Left renal pelvis (tissue), 4 donors: Measurements from ENCODE around the gene TPBG. TPM values are rescaled to one million over a fixed set of nuclear protein-coding genes. Genes with fewer than 3 reads are reported as not detected.

ENCODE experiments used
- DNase-seq, 4 donors: peaks; one replicate each; pipeline ENCODE4 v3.0.0-alpha.2; 2013; ENCODE audit warnings: low read depth in 4 of 4, low spot score in 3 of 4
- polyA plus RNA-seq, 4 donors: library from polyadenylated mRNA; unstranded; fragments of 120-200 nt; gene quantifications; one replicate each; pipeline ENCODE4 v1.2.1, GENCODE V29; 2013; ENCODE audit not compliant: insufficient read length in 4 of 4

TPBG gene, protein sequence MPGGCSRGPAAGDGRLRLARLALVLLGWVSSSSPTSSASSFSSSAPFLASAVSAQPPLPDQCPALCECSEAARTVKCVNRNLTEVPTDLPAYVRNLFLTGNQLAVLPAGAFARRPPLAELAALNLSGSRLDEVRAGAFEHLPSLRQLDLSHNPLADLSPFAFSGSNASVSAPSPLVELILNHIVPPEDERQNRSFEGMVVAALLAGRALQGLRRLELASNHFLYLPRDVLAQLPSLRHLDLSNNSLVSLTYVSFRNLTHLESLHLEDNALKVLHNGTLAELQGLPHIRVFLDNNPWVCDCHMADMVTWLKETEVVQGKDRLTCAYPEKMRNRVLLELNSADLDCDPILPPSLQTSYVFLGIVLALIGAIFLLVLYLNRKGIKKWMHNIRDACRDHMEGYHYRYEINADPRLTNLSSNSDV
- 100 to 1,000 TPM in 1 of 4 donors, 10 to 100 TPM in 3; 27.2 to 125 (median 36.2) TPM for polyA plus RNA-seq

DNA sequence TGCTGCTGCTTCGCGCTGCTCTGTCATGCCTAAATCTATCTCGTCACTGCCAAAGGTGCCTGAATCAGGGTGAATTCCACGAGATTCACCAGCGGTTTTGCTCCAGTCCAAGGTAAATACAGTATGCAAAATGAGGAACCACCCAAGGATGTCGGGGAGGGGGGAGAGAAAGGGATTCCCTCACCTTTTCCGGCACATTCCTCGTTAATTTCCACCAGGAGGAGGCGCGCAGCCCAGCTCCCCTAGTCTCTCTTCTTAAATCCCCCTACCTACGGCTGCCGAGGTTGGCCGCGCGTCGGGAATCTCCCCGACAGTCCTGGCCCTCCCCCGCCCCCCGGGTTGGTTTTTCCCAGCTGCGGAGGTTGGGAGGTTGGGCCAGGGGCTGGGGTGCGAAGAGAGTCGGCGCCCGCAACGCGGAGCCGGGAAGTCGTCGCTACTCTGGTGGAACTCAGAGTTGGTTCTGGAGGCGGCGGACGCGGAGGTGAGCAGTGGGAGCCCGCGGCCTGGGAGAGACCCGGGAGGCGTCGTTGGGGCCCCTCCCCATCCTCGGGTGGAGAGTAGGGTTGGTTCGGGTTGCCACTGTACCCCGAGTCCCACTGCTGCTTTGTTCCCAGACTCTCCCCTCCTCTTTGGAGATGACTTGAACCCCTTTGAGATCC is at the start of gene TPBG:
TPBG (plus strand) TSS at position 390 of the 659 bp plus-strand sequence. CDS start 1,145 bp downstream, outside the sequence.
- peak in 3 of 4 donors; percentile 36 to 55 (median 43) for DNase-seq

DNA sequence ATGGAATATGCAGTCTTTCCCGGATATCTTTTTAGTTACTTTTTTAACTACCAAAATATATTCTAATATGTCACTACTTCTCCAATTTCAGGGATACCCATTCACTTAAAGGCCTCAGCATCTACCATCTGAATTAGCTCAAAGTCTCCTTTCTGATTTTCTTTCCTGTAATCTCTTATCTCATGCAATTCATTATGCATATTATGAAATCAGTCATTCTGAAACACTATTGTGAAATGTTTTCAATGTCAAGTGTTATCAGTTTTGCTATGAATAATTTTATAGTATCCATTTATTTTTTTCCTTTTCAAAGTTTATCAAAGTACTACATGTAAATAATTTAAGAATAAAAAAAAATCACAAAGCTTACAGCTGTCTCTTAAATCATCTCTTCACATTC is 41.2 kb upstream of the TPBG start:
- DNase-seq = no peak

DNA sequence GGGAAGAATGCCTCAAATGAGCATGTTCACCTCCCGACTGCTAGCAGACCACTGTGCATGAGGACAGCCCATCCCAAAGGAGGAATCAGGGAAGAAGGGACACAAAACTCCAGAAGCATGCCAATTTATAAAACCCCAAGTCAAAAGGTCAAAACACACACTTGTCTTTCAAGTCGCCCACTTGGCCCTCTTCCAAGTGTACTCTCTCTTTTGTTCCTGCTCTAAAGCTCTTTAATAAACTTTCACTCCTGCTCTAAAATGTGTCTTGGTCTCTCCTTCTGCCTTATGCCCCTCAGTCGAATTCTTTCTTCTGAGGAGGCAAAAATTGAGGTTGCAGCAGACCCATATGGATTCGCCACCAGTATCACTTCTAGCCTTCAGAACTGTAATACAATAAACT is 33.9 kb upstream of the TPBG start:
- no peak for DNase-seq

DNA sequence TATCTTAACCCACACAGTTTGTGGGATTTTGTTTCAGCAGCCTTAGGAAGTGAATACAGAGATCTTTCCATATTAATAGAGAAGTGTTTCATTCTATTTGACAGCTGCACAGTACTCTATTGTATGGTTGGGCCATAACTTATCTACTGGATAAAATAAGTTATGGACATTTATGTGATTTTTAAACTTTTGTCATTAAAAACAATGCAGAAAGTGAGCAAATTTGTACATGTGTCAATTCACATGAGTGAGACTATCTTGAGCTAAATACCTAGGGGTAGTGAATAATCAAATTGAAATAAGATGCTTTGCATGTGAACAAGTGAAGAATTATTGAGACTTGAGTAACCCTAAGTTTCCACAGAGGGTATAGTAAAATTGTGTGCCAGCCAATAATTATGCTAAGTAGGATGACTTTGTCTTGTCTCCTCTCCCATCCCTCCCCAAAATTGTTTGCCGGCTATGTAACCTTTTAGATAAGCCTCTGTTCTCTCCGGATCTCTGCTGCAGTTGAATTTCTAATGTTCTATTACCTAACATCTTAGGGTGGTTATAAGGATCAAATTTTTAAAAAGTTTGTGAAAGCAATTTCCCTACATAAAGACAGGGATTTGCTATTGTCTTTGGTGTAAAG is 33.3 kb upstream of the TPBG start:
- no peak for DNase-seq

DNA sequence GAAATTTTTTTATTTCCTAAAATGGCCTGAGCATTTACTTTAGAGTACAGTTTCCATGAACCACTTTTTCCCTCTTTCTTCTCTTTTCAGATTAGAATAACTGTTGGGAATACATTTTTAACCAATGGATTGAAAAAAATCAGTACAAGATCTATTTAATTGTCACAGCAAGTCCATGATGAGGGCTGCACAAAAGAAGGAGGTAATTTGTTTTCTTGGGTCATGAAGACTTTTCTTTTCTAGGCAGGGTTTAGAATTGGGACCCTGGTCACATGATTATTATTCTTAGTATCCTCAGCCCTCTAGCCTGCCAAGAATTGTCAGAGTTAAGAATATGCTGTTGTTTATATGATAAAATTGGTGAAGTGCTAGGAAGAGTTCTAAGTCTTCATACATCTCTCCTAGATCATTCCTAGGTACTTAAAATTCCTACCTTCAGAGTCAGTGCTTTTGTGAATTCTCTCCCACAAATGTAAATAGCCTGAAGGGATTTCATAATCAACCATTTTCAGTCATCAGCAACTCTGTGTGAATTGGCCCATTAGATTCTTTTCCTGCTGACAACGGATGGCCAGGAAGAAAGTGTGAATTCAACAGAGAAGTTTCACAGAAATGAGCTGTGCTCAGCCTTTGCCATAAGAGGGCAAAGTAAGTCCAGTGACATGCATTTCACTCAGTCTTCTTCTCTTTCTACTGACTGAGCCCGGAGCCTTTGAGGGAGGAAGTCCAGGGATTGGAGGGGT is 32.4 kb upstream of the TPBG start:
- DNase-seq = no peak

DNA sequence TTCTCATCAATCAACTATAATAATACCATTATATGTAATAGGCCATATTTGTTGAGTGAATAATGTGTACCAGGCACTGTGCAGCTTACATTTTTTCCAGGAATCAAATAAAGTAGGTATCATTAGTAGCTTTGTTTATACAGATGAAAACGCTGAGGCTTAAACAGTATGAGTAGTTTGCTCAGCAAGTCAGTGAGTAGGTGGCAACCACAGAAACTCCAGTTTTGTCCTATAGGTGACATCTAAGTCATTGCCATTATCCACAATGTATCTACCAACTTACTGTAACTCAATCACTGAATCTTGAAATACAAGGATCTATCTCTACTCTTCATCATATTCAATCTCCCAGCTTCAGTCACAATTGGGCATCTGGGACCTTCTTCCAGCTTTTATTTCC is 29.8 kb upstream of the TPBG start:
- DNase-seq = no peak

DNA sequence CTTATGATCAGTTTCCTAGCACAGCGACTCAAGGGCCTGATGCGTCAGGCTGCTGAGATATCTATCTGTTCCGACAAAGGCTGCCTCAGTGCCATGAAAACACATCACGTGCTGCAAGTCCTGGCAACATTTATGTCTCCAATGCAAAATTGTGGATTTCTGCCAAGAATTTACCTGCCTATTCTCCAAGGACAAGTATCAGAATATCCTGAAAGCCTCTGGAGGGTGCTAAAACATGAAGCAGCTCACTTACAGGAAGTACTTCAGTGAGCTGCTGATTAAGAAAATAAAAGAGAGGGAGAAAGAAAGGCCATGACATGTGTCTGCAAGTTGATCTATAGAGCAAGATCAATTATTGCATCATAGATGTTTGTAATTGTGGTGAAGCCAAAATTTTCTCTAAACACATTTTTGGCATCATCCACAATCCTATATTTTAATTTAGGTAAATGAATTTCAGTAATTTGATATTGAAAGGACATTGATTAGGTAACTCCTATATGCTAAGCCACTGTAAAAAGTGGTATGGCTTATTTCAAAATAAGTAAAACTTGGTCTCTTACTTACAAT is 25.8 kb upstream of the TPBG start:
- DNase-seq = no peak

DNA sequence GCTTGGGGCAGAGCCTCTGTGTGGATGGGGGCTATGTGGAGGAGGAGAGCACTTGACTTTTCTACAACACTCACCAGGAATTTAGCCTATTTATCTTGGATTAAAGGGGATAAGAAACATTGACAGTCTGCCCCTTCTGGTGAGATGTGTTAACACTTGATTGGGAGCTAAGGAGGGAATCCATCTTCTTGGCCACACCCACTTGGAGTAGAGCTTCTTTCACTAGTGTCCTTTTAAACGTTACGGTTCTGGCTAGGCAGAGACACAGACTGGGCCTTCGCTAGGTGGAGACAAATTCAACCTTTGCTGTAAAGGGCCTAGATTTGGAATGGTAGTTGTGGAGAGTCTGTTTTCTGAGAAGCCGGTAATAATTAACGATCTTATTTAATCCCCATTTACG is 15.5 kb upstream of the TPBG start:
- no peak for DNase-seq

DNA sequence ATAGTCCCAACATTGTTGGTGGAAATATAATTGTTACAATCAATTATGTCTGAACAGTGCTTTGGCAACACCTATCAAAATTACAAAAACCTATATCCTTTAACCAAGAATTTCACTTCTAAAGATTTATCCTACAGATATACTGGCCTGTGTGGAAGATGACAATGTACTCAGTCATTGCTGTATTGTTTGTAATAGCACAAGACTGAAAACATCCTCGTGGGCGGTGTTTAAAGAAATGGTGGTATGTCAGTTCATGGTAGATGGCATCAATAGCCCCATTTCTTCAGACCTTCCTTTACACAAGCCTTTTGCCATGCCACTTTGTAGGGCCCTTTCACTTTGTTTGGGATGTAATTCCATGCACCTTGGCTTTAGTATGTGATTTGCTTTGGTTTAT is 9.8 kb upstream of the TPBG start:
- no peak for DNase-seq

DNA sequence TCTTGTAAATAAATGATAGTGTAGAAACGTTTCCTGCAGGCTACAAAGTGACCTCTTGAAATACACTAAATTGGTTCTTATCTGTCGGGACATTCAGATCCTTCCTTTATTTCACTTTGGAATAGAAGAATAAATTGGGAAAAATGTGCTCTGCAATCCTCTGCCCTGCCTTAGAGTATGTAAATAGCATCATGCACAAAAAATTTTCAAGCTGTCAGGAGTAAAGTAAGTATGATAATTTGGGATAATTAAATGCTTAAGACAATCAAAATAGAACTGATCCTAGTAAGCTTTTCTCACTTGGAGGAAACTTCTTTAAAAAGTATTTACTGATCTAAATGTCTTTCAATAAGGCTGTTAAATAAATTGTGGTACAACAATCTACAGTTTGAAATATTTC is 3.1 kb upstream of the TPBG start:
- DNase-seq = no peak

DNA sequence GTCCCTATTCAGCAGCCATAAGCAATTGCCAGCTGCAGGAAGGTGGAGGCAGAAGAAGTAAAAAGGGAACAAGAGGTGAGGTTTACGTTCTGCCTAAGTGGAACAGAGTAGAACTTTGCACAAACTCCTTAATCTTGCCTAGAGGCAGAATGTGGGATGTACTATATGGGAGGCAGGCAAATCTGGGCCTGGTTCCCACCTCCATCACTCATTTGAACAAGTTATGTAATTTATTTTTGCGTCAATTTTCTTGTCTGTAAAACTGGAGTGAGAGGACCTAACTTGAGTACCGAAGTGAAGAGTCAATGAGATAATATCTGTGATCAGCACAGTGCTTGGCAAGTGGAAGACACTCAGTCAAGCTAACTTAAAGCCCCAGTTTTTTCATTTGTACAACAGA is 2.0 kb upstream of the TPBG start:
- no peak for DNase-seq

DNA sequence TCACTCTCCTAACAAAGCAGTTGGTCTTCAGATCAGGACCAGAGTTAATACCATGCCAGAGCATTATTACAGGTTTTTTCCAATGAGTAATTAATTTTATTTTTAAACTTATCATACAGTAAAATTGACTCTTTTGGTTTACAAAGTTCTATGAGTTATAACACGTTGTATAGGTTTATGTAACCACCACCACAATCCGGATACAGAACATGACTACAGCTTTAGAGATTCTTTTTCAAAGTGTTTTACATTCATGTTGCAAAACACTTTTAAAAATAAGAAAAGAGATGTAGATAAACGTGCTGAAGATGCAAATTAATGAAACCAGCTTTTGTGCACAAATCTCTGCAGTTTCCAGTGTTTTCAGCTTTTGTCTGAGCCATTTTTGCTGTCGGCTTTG is 1.5 kb upstream of the TPBG start:
- no peak for DNase-seq

DNA sequence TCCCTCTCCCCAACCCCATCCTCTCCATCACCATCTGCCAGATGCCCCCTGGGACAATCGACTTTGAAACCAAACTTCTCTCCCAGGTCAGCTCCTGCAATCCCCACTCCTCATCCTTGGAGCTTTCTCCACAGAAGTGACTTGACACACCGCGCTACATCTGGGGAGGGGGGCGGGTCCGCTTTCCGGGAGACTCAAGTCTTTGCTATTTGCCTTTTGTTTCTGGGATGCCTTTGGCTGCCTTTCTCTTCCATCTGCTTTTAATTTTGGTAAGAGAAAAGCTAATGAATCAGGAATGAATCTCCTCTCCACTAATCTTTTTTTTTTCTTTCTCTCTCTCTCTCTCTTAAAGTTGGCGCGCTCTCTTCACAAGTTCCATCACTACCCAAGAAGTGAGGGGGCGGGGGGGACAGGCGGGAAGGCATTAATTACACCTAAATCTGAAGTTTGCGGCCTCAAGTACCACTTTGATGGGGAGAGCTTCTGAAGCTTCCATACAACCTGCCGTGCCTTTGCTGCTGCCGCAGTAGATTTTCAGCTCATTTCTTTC is 664 bp upstream of the TPBG start:
- DNase-seq = peak in 2 of 4 donors; percentile 1 to 10

DNA sequence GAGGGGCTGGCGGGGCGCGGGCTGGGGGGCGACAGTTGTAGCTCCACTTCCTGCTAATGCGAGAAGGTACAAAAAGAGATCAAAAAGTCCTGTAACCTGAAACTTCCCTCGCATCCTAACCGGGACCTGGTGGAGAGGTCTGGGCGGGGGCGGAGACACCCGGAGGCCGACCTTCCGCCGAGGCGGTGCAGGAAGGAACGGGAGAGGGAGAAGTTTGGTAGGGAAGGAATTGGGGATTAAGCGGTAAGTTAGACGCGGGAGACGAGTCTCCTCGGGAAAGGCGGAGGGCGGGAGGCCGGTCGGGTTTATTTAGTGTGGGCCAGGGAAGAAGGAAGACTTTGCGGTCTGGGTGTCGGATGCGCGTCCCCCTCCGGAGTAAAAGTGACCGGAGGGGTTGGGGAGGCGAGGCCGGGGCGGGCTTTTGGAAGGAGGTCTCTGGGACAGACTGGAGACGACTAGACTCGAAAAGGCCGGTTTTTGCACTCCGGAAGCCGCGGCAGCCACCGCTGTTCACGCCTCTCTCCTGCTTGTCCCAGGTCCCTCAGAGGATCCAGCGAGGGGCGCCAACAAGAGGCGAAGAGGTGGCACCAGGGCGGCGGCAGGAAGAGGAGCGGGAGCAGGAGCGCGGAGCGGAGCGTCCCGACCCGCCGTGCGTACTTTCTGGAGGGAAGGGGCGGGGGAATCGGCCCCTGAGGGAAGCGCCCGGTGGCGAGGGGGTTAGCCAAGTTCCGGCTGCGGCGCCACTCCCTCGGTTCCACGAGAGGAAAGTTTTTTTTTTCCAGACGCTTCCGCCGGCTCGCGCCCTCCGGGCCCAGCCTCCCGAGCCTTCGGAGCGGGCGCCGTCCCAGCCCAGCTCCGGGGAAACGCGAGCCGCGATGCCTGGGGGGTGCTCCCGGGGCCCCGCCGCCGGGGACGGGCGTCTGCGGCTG is 734 bp downstream of the TPBG start:
- peak in 3 of 4 donors; percentile 26 to 46 (median 29) for DNase-seq

DNA sequence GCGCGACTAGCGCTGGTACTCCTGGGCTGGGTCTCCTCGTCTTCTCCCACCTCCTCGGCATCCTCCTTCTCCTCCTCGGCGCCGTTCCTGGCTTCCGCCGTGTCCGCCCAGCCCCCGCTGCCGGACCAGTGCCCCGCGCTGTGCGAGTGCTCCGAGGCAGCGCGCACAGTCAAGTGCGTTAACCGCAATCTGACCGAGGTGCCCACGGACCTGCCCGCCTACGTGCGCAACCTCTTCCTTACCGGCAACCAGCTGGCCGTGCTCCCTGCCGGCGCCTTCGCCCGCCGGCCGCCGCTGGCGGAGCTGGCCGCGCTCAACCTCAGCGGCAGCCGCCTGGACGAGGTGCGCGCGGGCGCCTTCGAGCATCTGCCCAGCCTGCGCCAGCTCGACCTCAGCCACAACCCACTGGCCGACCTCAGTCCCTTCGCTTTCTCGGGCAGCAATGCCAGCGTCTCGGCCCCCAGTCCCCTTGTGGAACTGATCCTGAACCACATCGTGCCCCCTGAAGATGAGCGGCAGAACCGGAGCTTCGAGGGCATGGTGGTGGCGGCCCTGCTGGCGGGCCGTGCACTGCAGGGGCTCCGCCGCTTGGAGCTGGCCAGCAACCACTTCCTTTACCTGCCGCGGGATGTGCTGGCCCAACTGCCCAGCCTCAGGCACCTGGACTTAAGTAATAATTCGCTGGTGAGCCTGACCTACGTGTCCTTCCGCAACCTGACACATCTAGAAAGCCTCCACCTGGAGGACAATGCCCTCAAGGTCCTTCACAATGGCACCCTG is 1.6 kb downstream of the TPBG start:
- DNase-seq = peak in 3 of 4 donors; percentile 14 to 23 (median 17)

DNA sequence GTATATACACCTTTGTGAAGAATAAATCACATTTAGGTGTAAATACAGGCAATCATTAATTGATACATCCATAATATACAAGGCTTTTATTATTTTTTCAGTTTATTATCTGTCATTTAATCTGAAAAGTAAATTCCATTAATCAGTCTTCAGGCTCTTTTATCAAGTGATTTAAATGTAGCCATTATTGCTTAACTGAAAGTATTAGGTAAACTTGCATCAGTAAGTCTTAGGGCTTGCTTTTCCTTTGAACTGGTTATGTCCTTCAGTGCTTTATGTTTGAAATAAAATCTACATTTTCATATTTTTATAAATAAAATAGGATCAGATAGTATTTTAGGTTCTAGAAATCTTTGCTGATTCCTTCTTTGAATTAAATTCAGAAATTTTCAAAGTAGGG is 4.1 kb downstream of the TPBG start:
- no peak for DNase-seq

DNA sequence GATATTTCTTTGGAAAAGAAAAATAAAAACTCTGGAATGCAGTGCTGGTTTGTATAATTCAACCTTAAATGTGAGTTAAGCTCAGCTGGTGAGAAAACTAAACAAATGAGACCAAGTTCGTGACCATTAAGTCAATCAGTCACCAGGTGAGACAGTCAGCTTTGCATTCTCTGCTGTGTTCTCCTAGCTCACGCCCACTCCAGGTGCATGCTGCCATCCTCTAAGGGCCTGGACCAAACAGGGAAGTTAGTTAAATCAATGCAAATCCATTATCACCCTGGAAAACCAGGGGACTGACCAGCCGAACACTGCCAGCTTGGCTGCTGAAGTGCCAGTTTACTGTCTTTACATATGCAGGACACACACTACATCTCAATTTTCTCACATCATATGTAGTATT is 7.2 kb downstream of the TPBG start:
- DNase-seq = no peak

DNA sequence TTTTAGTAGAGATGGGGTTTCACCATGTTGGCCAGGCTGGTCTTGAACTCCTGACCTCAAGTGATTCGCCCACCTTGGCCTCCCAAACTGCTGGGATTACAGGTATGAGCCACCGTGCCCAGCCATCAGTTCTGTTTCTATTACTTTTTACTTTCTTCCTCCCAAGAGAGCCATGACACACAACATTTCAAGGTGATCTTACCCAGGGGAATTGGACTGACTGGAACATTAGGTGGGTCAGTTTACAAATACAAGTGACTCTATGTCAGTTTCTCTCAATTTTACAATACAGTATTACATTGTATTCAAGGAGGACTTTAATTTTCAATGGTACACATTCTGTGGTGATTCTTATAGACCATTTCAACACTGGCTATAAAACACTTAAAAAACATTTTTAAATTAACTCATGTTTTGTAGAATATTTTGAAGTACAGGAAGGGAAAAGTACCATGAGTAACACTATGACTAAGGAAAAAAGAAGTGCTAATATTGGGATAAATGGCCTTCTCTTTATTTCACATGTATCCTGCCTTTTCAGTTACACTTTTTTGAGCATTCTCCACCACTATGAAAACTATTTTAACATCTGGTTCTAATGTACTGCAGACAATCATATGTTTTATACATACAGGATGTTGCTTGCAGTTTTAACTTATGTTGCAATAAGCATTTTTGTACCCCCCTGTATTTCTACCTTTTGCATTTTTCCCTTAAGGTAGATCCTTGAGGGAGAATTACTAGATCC is 8.4 kb downstream of the TPBG start:
- no peak for DNase-seq
